HG02943 (cell line): ENCODE results near the gene TMEM184C.
A peak's percentile ranks its signal among the peaks of the same experiment; 100 is the strongest.

Experiments used
- ATAC-seq: cut with Tn5 transposase; IDR thresholded peaks from one replicate; pipeline ENCODE4 v1.9.1; 2021; ENCODE audit warnings: mild to moderate bottlenecking, low read depth, moderate library complexity; ENCODE audit not compliant: unreplicated experiment

The TMEM184C gene

DNA sequence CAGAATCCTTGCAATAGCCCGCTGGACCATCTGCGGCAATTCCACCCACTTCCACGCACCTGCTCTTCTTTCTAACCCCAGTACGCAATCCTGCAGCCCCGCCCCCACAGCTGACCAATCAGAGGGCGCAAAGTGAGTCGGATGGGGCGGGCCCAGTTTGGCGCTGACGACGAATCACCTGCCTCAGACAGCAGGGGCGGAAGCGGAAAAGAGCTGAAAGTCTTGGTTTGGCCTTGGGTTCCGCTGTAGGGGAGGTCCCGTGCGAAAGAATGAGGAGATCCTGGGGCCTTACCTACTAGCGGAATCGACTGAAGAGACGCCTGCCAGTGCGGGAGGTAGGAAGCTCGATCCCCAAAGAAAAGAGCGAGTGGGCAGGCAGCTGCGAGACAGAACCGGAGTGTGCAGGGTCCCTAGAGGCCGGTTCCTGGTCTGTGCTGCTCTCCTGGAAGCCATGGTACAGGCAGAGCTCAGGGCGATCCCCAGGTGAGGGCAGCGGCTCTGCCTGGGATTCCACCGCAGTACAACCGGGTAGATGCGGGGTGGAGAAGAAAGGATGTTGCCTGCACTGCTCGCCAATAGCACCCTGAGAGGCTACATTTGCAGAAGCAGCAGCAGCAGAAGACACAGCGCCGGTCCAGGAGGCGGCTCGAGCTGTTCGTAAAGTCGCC is at the start of gene TMEM184C:
TMEM184C (plus strand) TSS at position 225 of the 668 bp plus-strand sequence. CDS start 560 bp downstream, outside the sequence.
- peak; percentile 100 for ATAC-seq

DNA sequence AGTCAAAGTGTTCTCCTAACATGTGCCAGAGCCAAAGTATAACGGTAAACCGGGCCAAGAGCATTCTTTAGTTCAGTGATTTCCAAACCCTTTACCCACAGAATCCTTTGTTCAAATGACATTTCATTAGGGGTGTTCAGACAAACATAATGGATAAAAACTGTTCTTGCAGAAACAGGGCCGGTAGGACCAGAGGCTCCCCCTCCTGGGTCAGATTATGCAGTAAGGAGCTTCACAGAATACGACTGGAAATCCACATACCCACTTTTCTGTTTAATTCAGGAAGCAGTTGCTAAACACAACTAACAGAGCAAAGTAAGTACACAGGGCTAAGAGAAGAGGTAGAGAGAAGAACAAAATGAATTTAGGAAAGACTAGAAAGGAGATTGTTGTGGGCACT is 46.6 kb upstream of the TMEM184C start:
- ATAC-seq = no peak

DNA sequence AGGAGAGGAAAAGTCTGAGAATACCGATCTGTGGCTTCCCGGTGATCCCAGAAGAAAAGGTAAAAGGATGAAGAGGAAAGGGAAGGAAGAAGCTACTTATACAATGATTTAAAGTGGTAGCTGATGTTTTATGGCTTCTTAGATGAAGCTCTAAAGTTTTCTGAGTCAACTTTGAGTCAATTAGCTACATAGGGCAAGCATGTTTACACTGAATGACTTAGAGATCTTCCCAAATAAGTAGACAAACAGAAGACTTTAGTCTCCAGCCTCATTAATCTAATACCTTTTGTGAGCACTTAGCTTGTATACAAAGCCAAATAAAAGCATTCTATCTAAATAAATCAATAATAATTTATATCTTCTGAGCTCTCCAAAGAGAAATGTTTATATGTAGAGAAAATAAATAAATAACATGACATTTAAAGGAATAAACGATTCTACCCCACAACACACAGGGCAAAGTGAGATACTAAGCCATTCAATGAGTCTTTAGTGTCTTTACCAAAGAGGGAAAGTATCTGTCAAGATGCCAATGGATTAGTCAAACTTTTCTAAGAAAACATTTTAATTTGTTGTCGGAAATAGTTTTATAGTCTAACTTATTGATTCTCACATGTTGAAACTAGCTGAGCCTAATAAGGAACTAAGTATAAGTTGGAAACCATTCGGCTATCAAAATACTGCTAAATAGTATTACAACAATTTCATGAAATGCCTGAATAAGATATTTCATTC is 46.0 kb upstream of the TMEM184C start:
- no peak for ATAC-seq

DNA sequence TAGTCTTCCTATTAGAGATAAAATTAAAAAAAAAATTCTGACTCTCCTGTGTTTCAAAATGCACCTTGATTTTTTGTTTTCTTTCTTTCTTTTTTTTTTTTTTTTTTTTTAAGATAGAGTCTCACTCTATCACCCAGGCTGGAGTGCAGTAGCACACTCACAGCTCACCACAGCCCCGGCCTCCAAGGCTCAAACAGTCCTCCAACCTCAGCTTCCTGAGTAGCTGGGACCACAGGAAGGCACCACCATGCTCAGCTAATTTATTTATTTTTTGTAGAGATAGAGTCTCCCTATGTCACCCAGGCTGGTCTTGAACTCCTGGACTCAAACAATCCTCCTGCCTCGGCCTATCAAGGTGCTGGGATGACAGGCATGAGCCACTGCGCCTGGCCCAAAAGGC is 41.1 kb upstream of the TMEM184C start:
- ATAC-seq = no peak

DNA sequence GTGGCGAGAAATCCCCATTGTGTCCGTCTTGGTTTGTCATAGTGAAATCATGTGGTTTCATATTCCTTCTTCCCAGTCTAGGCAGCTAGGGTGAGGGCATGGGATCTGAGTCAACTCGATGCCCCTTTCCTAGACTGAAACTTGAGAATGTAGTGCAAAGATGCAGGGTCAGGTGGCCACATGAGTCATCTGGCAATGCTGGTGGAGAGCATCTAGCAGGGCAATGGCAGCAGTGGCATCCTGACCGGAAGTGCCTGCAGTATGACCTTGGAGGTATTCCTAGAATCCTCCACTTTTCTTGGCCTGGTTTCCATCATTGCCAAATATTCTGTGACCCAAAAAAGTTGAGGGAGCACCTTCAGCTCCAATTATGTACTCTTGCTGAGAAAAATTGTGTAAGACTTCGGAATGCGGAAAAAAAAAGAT is 39.1 kb upstream of the TMEM184C start:
- no peak for ATAC-seq

DNA sequence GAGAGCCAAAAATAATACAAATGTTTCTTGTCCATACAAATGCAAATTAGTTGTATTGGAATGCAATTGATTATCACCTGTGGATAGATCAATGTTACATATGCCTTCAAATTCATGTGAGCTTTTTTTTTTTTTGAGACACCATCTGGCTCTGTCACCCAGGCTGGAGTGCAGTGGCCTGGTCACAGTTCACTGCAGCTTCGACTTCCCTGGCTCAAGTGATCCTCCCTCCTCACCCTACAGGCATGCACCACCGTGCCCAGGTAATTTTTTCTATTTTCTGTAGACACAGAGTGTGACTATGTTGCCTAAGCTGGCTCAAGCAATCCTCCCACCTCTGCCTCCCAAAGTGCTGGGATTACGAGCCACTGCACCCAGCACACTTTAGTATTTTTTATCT is 38.6 kb upstream of the TMEM184C start:
- ATAC-seq = no peak

DNA sequence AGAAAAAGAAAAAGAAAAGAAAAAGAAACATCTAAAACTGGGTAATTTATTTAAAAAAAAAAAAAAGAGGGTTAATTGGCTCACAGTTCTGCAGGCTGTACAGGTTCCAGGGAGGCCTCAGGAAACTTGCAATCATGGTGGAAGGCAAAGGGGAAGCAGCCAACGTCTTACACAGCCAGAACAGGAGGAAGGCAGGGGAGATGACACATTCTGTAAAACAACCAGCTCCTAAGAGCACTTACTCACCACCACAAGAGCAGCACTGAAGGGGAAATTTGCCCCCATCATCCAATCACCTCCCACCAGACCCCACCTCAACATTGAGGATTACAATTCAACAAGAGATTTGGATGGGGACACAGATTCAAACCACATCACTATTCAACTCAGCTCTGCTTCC is 36.8 kb upstream of the TMEM184C start:
- ATAC-seq = no peak

DNA sequence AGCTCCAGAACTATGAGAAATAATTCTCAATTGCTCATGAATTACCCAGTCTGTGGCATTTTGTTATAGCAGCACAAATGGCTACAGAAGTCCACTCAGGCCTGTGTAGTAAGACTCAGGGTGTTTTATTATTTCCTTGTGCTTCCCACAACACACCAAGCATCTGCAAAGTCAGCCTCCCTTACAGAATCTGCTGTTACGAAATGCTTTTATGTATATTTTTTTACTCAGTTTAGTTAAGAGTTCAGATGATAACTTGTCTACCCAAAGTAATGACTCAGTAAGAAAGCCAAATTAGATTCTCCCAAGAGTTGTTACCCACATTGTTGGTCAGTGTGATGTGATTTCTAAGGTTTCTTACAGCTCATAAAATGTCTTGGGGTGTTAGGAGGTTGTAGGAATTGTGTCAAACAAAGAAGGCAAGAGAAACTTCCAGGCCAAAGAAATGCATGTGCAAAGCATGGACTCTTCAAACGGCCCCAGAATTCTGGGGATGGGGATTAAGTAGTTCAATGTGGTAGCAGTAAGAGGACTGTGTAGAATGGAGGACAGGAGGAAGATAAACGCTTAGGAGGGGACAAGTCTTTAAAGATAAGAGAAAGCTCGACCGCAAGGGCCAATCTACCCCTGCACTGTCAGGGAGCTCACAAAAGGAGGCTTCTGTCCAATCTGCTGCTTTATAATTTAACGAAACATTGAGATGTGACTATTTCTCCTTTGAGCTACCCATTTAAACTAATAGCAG is 35.4 kb upstream of the TMEM184C start:
- ATAC-seq = no peak

DNA sequence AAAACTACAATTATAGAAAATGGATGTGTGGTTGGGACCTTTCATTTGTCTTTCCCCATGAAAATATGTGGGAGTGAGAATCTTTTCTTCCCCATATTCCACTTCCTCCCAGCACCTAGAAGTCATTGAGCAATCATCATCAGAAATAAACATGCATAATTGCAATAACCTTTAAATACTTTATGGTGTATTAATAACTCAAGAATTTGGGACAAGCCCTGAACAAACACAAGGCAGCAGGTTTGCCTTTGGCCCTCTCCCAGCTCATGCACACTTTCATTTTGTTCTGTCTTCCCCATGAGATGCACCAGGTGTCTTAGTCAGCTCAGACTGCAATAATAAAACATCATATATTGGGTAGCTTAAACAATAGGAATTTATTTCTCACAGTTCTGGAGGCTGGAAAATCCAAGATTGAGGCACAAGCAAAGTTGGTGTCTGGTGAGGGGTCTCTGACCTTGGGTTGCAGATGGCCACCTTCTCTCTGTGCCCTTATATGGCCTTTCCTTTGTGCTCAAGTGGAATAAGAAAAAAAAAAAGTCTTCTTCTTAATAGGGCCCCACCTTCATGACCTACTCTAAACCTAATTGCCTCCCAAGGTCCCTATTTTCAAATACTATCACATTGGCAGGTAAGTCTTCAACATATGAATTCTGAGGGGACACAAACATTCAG is 34.7 kb upstream of the TMEM184C start:
- no peak for ATAC-seq

DNA sequence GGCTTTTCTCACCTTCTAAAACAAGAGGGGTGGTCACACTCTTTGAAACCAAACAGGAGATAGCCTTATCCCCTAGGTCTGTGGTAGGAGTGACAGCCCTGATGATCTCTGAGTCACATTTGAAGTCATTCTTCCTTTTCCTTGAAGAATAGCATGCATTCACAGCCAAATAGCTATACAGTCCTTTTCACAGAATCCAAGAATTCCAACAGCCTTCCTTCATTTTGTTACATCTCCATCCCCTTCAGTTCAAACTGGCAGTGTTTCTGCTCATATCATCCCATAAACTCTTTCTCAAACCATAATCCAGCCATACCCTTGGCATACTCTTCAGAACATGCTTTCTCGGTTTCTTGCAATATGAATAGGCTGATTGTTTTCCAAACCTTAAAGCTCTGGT is 33.3 kb upstream of the TMEM184C start:
- ATAC-seq = no peak

DNA sequence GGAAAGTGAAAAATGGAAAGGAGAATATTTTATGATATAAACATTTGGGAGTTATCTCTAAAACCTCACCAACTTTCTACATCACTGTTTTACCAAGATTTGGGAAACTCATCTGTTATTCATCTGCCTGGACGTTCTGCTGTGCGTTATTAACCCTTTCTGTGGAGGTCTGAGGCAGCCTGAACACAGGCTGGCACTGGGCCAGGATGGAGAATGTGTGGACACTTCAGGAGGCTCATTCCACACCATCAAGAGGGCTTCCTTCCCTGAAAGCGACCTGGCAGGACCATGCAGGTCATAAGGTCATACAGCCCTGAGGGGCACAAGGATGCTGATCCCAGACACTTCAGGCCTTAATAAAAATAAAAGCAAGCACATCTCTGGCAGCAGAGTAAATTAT is 31.2 kb upstream of the TMEM184C start:
- no peak for ATAC-seq

DNA sequence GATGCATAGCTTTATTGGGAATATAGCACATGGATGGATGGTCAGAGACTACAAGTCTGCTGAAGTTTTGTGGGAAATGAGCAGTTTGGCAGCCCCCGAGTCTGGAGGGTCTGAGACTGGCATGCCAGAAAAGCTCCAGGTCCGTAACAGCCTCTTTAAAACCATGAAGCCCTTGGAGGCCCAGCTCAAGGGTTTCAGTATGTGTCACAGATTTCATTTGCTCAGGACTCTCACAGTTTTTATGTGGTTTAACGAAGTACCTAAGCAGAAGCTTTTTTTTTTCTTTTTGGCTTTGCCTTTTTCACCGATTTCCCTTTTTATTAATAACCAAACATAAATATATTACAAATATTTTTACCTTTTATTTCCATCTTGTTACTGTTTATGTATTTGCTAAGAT is 30.6 kb upstream of the TMEM184C start:
- peak; percentile 63 for ATAC-seq

DNA sequence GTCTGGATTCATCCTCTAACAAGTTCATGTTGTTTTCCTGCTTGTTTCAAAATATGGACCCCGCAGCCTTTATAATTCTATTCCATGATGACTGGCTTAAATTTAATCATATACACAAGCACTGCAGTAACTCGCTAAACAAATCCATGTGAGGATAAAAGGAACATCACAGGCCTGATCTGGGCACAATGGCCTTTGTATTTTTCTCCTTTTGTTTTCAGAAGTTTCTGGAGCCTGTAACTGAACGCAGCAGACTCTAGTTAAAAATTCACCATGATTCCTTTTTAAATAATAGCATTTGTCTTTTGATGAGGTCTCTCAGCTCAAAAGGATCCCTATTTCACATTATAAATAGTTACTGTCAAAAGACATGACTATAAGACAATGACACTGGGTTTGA is 30.2 kb upstream of the TMEM184C start:
- ATAC-seq = no peak

DNA sequence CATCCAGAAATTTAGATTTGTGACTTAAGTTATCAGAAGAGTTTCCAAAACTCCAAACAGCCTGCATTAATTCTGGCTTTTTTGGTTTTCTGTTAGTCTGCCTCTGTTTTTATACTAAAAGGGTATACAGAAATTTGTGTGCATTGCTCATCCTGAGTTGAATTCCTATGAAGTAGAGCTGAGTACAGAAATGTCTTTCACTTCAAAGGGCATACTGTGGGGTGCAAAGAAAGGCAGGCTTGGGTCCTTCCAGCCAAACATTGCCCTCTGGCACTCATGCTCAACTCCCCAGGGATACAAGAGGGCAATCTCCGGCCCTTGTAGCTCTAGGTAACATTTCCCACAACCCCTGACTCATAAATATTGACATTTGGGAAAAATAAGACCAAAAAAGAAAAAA is 27.6 kb upstream of the TMEM184C start:
- no peak for ATAC-seq

DNA sequence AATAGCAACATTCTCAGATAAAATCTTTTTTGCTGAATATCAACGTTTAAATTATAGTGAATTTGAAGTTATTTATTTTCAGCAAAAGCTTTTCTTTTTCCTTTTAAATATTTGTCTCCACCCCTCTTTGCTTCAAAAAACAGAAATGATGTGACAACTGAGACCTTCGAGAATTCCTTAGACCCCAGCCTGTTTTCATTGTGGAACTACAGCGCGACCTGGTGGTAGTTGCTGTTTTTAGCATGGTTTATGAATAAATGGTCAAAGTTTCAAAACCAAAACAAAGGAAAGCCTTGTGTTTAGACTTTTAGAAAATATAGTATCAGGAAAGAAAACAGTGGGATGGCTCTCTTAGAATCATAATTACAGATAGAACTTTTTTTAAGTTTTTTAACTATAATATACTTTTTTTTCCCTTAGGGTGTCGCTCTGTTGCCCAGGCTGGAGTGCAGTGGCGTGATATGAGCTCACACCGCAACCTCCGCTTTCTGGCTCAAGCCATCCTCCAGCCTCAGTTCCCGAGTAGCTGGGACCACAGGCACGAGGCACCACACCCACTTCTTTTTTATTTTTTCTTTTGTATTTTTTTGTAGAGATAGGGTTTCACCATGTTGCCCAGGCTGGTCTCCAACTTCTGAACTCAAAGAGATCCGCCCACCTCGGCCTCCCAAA is 26.8 kb upstream of the TMEM184C start:
- ATAC-seq = no peak

DNA sequence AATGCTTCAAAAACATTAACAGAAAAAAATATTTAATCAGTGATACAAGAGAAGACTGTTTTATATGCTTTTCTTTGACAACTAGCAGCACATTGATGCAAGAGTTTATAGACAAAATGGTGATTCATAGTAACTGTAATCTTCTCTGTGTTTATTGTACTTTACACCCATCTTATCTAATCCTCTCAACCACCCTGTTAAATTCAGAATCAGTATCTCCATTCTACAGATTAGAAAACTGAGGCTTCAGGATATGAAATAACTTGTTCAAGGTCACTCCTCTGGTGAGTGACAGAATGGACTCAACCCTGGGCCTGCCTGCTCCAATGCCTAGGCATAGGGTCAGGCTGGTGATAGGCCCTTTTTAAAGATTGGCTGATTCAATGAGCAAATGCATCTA is 26.1 kb upstream of the TMEM184C start:
- no peak for ATAC-seq

DNA sequence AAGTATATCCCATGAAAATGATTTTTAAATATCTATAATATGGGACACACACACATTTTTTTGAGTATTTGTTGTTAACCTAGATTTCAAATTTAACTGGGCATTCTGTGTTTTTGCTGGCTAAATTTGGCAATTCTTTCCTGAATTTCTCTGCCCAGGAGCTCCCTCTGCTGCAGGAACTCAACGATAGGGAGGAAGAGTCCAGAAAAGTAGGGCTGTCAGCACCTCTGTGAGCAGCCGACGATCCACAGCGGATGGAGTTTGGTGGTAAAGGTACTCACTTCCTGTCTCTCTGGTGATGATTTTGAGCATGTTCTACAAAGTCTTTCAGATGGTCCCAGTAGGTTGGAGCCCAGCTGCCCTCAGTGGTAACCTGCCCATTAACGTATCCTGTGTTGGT is 23.1 kb upstream of the TMEM184C start:
- ATAC-seq = no peak

DNA sequence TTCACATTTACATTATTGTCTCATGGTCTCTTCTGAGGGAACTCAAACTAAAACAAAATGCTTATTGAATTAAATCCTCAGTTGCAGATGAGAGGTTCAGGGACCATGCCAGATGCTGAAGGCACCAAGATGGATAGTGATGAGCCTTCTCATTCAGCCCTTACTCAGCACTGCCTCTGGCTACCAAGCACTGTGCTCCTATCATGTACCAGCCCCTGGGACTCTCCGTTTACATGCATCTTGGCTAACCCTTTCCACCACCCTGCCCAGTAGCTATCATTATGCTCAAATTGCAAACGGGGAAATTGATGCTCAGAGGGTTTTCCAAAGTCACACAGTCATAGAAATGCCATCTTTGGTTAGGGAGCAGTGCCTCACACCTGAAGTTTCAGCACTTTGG is 22.6 kb upstream of the TMEM184C start:
- ATAC-seq = no peak

DNA sequence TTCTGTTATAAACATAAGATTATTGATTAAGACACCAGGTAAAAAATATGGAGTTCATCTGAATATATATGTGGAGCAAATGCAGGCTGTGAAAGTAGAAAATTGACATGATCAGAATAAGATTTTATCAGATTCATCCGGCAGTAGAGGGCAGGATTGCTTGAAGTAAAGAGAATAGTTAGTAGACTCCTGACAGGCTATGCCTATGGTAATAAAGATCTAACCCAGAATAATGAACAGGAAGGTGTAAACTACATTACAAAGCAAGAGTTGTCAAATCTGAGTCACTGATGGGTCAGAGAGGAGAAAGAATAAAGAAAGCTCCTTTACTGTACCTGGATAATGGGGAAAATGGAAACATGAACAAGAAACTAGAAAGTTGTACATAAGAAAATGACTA is 20.8 kb upstream of the TMEM184C start:
- ATAC-seq = no peak

DNA sequence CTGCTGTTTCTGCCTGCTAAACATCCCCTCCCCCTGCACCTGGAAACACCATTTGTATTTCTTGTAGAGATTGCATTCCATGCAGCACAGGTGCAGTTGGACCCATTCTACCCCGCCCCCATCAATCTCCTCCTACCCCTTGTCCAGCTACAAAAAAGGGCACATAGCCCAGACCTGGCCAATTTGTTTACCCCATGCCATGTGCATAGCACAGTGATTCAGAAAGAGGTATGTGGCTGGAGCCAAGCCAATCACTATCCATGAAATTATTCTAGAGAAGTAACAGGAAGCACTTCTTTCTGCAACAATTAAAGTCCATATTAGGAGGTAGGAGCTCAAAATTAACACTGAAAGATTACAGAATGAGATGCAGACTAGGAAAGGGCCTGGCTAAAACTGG is 20.2 kb upstream of the TMEM184C start:
- ATAC-seq = no peak
